Ovary (tissue), 9 donors: ENCODE measurements around the gene CTNND2. TPM values are rescaled to one million over a fixed set of nuclear protein-coding genes. Genes with fewer than 3 reads are reported as not detected.

Source experiments
- DNase-seq, 5 donors: peaks; one replicate each; pipeline ENCODE4 v3.0.0-alpha.2; 2019 to 2020
- H3K27ac ChIP-seq, 2 donors: fragments of 200-600 bp; one replicate each; pipeline versions ENCODE4 v1.5.1 to v1.8.0; 2019 to 2022
- H3K27me3 ChIP-seq: fragments of 200-600 bp; one replicate; pipeline ENCODE4 v1.8.0; 2022
- H3K36me3 ChIP-seq: fragments of 200-600 bp; sonication (generic); one replicate; pipeline ENCODE4 v1.5.1; 2019
- H3K4me1 ChIP-seq: one replicate; pipeline ENCODE4 v1.8.1; 2013; ENCODE audit warnings: mild to moderate bottlenecking, moderate library complexity; ENCODE audit not compliant: insufficient read depth
- H3K4me3 ChIP-seq: fragments of 200-600 bp; sonication (generic); one replicate; pipeline ENCODE4 v1.5.1; 2017
- H3K9me3 ChIP-seq, 2 donors: fragments of 200-600 bp in 1 of 2; sonication (generic) in 1 of 2; one replicate each; pipeline versions ENCODE4 v1.5.1 to v1.8.1; 2013 to 2019; ENCODE audit warnings: mild to moderate bottlenecking in 1 of 2, moderate library complexity in 1 of 2
- EP300 ChIP-seq: sonication (generic); formaldehyde crosslinking; IDR thresholded peaks from one replicate; pipeline ENCODE4 v1.6.1; 2017; ENCODE audit warnings: antibody characterized with exemption
- POLR2A ChIP-seq: fragments of 450-650 bp; IDR thresholded peaks from one replicate; pipeline ENCODE4 v1.6.1; 2017; ENCODE audit warnings: antibody characterized with exemption, mild to moderate bottlenecking, moderate library complexity
- WGBS, 3 donors: extraction: QIAGEN DNeasy Blood & Tissue Kit in 1 of 3; methylation state at CpG; one replicate each; pipeline versions ENCODE4 v1.1.5 to v1.1.7; 2013 to 2017; 5-methylcytosine and 5-hydroxymethylcytosine counted together
- intact Hi-C, 4 donors: fragments of 100-400 bp; cut with DNase I; formaldehyde crosslinking; loops; one replicate each; pipeline versions ENCODE4 v1.11.0 to v1.15.1; 2022 to 2023
- polyA plus RNA-seq, 2 donors: library from polyadenylated mRNA; stranded (reverse); fragments of 200-250 nt in 1 of 2; fragments of 350-450 nt in 1 of 2; fragmentation: Illumina TruSeq in 1 of 2; extraction: RNeasy Lipid Tissue Mini Kit (QIAGEN cat#74804) in 1 of 2; gene quantifications; one replicate each; pipeline ENCODE4 v1.2.3, GENCODE V29; 2013 to 2014
- total RNA-seq, 7 donors: library from RNA; depleted of rRNA in 2 of 7; stranded (reverse); fragments of >200 nt in 2 of 7; fragmentation: NEBNext Ultra II Directional in 3 of 7; extraction: Animal tissue kit (Norgen Biotek cat#: 25700) in 3 of 7; gene quantifications; one replicate each; pipeline versions ENCODE4 v1.1.0 to v1.2.4, GENCODE V29; 2016 to 2023
- TF ChIP-seq, protein P1 (sequence below), 3 donors: fragments of 450-650 bp in 2 of 3; fragments of 200-600 bp in 1 of 3; IDR thresholded peaks; one replicate each; pipeline versions ENCODE4 v1.5.1 to v1.8.0; 2016 to 2022; ENCODE audit warnings: antibody characterized with exemption in 3 of 3, mild to moderate bottlenecking in 1 of 3
- donor health status: DM: no; HTN: no; CAD: no; lungs with moderate emphysema.
- donor health status: DM: no; HTN: no; CAD: no.
- donor health status: Bipolar disorder and iron deficiency.
- donor health status: DM: yes; HTN: yes; CAD: no.
- donor health status: DM: no; HTN: no; CAD: no.
- donor health status: DM: yes; HTN: yes; CAD: no.

Gene CTNND2
- total and polyA plus RNA-seq, 9 donors = 0.52 to 13.2 (median 2.3) TPM

DNA sequence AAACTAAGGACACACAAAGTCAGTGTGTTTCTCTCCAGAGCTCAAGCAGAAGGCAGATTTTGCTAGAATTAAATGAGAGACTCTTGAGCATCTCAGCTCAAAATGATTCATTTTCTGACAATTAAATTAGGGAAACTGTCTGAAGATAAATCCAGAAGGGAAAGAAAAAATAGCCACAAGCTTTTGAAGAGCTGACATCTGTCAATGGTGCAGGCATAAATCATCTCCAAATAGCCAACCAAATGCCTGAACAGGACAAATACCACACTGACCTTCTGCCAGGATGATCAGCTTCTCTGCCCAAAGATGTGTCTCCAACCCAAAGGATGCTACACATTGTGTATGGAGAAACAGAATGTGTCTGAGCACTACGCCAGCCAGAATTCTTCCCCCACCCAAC lies 199.3 kb downstream of the CTNND2 start:
- H3K9me3 ChIP-seq = no peaks in the 10 kb centered on the region
- H3K27me3 ChIP-seq = no peaks in the 10 kb centered on the region
- H3K36me3 ChIP-seq = no peaks in the 10 kb centered on the region
- no peak for DNase-seq
- no peaks in the 10 kb centered on the region for H3K4me1 ChIP-seq
- 87 to 93% (median 89%) methylated on average over 1 of the region's 1 CpG for WGBS, 3 donors
- no peak overlapping the region for H3K27ac ChIP-seq
- intact Hi-C loops = no loop called here
- TF ChIP-seq, protein P1, sequence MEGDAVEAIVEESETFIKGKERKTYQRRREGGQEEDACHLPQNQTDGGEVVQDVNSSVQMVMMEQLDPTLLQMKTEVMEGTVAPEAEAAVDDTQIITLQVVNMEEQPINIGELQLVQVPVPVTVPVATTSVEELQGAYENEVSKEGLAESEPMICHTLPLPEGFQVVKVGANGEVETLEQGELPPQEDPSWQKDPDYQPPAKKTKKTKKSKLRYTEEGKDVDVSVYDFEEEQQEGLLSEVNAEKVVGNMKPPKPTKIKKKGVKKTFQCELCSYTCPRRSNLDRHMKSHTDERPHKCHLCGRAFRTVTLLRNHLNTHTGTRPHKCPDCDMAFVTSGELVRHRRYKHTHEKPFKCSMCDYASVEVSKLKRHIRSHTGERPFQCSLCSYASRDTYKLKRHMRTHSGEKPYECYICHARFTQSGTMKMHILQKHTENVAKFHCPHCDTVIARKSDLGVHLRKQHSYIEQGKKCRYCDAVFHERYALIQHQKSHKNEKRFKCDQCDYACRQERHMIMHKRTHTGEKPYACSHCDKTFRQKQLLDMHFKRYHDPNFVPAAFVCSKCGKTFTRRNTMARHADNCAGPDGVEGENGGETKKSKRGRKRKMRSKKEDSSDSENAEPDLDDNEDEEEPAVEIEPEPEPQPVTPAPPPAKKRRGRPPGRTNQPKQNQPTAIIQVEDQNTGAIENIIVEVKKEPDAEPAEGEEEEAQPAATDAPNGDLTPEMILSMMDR (IDR thresholded peaks at IDR 0.05) = no peak
- H3K4me3 ChIP-seq = no peak overlapping the region

DNA sequence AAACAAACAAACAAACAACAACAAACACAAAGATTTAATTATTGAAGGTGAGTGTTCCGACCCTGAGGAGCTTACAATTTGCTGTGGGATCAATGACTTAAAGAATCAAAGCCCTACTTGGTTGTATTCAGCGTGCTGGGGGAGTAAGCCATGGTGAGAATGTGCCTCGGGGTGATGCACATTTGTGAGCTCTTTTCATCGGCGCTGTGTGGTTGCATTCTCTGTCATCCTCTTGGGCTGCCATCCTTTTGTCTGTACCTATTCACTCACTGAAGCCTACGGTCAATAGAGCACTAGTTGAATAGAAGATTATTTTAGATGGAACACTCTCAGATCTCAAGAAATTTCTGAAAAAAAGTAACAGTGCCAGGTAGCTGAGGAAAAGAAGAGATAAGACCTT lies 203.9 kb downstream of the CTNND2 start:
- 80 to 88% (median 84%) methylated on average over 6 of the region's 6 CpGs for WGBS, 3 donors
- Histone ChIP-seq H3K4me1 (no peaks in the 10 kb centered on the region), H3K27ac (no peak overlapping the region), H3K27me3 (no peaks in the 10 kb centered on the region), H3K4me3 (no peak overlapping the region), H3K9me3 (no peaks in the 10 kb centered on the region), H3K36me3 (no peaks in the 10 kb centered on the region)
- intact Hi-C loops = no loop called here
- TF ChIP-seq, protein P1 (IDR thresholded peaks at IDR 0.05) = no peak
- no peak for TF ChIP-seq EP300
- TF ChIP-seq POLR2A = no peak
- no peak for DNase-seq

DNA sequence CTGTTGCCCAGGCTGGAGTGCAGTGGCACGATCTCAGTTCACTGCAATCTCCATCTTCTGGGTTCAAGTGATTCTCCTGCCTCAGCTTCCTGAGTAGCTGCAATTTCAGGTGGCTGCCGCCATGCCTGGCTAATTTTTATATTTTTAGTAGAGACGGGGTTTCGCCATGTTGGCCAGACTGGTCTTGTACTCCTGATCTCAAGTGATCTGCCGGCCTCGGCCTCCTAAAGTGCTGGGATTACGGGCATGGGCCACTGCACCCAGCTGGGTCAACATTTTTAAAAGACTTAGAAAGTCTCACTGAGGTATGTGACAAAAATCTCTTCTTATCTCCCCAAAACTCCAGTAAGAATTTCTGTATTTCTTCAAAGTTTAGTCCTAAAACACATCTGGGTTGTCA lies 211.6 kb downstream of the CTNND2 start:
- no peak overlapping the region for H3K4me3 ChIP-seq
- H3K4me1 ChIP-seq = no peaks in the 10 kb centered on the region
- DNase-seq = no peak
- intact Hi-C loops = no loop called here
- no peaks in the 10 kb centered on the region for H3K36me3 ChIP-seq
- H3K27me3 ChIP-seq = no peaks in the 10 kb centered on the region
- TF ChIP-seq, protein P1 (IDR thresholded peaks at IDR 0.05) = no peak
- no peak for TF ChIP-seq POLR2A
- TF ChIP-seq EP300 = no peak
- WGBS, 3 donors = 89 to 91% (median 91%) methylated on average over 7 of the region's 7 CpGs
- H3K27ac ChIP-seq = no peak overlapping the region
- no peaks in the 10 kb centered on the region for H3K9me3 ChIP-seq

DNA sequence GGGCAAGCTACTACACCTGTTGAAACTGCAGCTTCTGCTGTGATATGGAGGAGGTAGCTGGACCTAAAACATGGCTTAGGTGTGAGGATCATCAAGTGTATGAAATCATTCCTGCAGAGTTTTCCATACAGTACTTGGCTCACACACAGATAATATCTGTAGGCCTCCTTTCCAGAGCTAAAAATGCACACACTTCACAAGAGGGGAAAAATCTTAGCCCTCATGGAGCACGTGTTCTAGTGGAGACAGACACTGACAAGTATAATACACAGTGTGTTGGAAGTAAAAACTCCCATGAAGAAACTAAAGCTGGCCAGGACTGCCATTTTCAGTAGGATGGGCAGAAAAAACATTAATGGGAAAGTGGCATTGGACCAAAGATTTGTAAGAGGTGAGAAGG lies 216.7 kb downstream of the CTNND2 start:
- H3K27me3 ChIP-seq = no peaks in the 10 kb centered on the region
- no peaks in the 10 kb centered on the region for H3K4me1 ChIP-seq
- DNase-seq = no peak
- H3K4me3 ChIP-seq = no peak overlapping the region
- TF ChIP-seq EP300 (no peak), POLR2A (no peak)
- TF ChIP-seq, protein P1 (IDR thresholded peaks at IDR 0.05) = no peak
- no peaks in the 10 kb centered on the region for H3K36me3 ChIP-seq
- WGBS, 3 donors = 66 to 72% (median 68%) methylated on average over 1 of the region's 1 CpG
- H3K9me3 ChIP-seq = no peaks in the 10 kb centered on the region
- no peak overlapping the region for H3K27ac ChIP-seq
- intact Hi-C loops = no loop called here

DNA sequence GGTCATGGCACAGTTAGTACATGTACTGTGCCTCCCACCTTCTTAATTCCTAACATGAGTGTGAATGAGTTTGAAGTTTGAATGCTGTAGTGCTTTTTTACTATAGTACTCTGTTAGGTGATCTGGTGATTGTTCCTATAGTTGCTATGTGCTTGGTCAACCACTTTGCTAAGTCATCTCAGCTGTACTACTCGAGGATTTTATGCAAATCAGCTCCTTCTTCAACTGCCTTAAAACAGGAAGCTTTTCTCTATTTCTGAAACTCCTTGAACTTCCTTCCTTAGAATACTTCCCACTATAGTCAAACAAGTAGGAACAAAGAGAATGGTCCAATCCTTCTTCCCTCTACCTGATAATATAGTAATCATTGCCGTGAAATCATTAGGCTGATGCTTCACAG lies 219.6 kb downstream of the CTNND2 start:
- intact Hi-C loops = no loop called here
- Histone ChIP-seq H3K4me3 (no peak overlapping the region), H3K27me3 (no peaks in the 10 kb centered on the region), H3K9me3 (no peaks in the 10 kb centered on the region), H3K27ac (no peak overlapping the region), H3K4me1 (no peaks in the 10 kb centered on the region), H3K36me3 (no peaks in the 10 kb centered on the region)
- TF ChIP-seq, protein P1 (IDR thresholded peaks at IDR 0.05) = no peak
- TF ChIP-seq EP300 (no peak), POLR2A (no peak)
- no peak for DNase-seq
- WGBS, 3 donors = 74 to 75% (median 74%) methylated on average over 2 of the region's 2 CpGs
